GM18498 (cell line): ENCODE data around the gene SNAPC1.
"Not testable (repeated sequence)": the region's sequence is repeated elsewhere in the genome, so short reads cannot be mapped to it uniquely, and the experiment has no call there.

Source experiments
- ATAC-seq: cut with Tn5 transposase; IDR thresholded peaks from one replicate; pipeline ENCODE4 v1.9.1; 2021; ENCODE audit warnings: mild to moderate bottlenecking, moderate library complexity; ENCODE audit not compliant: unreplicated experiment

SNAPC1 gene, protein sequence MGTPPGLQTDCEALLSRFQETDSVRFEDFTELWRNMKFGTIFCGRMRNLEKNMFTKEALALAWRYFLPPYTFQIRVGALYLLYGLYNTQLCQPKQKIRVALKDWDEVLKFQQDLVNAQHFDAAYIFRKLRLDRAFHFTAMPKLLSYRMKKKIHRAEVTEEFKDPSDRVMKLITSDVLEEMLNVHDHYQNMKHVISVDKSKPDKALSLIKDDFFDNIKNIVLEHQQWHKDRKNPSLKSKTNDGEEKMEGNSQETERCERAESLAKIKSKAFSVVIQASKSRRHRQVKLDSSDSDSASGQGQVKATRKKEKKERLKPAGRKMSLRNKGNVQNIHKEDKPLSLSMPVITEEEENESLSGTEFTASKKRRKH

DNA sequence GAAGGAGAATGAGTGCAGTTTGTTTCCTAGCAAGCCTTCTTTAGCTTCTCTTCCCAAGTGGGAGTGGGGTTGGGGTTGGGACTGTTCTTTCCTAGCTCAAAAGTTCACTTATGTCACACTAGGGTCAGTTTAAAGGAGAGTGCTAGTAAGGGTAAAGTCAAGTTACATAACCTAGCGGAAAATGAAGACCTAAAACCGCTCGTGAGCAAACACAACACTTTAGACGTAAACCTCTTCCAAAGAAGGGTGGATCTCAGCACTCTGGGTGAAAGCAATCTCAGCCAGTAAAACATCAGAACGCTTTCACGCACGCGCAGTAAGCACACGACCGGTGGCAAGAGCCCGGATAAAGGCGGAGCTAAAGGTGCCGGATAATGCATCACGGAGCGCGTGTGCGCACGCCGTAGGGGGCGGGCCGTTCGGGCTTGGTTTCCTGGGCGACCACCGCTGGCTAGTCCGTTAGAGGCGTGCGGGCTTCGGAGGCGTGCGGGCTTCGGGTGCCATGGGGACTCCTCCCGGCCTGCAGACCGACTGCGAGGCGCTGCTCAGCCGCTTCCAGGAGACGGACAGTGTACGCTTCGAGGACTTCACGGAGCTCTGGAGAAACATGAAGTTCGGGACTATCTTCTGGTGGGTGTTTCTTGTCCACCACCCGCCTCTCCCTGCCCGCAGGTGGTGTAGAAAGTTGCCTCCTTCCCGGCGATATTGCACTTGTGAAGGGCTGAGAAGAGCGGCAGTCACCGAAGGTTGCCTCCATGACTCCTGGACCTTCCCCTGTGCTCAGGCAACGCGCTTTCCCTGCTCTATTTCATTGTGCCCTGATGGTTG is at the start of gene SNAPC1:
Gene SNAPC1 (plus strand): TSS at position 462 of the 828 bp plus-strand sequence. CDS start 41 bp downstream, at position 503.
- peak; percentile 99 for ATAC-seq

DNA sequence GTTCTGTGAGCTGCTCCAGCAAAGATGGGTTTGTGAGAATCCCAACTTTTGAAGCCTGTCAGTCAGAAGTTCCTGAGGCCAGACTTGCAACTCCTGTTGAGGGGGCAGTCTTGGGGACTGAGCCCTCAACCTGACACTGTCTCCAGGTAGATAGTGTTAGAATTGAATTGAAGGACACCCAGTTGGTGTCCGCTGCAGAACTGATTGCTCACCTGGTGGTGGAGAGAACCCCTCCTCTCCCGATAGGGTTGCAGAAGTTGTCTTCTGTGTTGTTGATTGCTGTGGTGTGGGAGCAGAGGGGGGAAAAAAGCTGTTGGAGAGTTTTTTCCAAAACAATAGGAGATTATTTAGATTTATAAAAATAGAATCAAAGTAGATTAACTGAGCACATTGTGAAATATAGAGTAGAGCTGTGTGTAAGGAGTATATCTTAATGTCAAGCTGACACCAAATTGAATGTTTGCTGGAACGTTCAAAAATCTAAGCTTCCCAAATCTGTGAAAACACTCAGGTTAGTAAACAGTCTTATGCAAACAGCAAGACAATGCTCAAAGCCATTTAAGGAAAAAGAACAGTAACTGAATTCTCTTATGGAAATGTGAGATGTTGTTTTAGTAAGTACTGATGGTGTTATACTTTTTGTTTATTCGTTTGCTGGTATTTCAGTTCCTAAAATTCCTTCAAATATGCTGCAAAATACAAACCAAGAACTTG is 48.3 kb upstream of the SNAPC1 start:
- ATAC-seq, result no peak

DNA sequence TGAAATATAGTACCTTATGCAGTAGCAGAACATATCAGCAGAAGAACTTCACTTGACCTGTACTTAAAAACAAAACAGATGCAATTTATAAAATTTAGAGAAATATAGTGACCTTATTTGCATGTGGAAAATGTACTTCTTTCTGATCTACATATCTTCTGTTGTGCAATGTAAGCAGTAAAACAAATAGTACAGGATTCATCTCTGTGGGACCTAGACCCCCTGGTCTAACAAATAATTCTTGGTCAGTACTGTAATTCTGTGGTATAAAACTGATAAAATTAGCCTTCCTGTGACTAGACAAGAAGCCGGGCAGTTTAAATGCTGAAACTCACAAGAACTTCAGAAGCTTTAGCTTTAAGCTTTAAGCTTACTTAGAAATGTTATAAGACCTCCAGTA is 45.3 kb upstream of the SNAPC1 start:
- ATAC-seq, result no peak

DNA sequence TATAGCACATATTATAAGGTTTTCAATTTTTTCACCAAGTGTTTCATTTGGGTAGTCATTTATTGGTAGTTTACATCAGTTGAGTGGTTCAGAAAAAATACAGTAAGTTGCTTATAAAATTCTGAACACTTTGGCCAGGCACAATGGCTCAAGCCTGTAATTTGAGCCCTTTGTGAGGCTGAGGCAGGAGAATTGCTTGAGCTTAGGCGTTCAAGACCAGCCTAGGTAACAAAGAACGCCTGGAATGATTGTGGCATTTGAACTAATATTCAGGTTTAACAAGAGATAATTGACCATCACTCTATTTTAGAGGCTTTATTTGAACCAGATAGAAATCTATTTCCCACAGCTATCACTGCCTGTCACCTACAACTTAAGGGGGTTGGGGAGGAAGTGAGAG is 44.2 kb upstream of the SNAPC1 start:
- no peak for ATAC-seq

DNA sequence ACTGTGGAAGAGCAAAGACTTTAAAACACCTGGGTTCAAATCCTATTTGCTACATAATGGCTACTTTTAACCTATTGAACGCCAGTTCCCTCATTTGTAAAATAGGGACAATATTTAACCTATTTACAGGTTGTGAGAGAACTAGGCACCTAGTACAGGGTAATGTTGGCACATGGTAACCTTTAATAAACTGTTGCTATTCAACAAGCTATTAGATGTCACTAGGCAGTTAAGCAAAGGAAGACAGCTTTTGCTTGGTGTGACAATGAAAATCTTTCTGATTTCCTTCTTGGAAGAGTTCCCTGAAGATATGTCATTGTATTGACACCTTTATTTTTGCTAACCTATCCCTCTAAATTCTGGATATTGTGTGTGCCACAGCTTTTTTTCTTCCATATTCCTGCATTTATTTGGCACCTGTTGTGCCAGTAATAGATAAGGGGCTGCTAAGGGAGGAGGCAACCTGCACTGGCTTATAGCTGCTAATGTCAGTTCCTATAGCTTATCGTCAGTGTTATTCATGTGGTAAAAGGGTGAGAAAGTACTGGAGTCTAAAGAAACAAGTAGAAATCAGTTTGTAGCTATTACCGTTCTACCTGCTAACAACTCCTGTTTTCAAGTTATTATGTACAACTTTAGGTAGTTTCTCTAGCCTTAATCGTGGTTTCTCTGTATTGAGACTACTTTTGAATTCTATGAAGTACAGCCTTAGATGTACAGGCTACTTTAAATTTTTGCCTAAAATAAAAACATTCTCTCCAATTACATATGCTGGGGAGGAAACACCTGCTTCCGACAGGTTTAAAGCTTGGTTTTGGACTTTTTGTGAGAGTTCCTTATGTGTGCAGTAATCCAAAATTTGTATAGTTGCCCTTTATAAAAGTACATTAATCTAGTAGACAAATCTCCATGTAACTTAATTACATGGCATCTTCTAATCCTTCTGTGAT is 42.6 kb upstream of the SNAPC1 start:
- peak; percentile 51 for ATAC-seq

DNA sequence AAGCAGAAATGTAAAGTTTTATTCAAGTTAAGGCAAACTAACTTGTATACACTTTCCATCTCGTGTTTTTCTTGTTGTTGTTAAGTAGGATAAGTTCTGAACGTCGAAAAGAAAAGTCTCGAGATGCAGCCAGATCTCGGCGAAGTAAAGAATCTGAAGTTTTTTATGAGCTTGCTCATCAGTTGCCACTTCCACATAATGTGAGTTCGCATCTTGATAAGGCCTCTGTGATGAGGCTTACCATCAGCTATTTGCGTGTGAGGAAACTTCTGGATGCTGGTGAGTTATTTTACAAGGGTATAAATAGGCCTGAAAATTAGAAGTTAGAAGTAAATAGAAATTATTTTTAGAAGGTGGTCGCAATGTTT is 41.9 kb upstream of the SNAPC1 start:
- no peak for ATAC-seq

DNA sequence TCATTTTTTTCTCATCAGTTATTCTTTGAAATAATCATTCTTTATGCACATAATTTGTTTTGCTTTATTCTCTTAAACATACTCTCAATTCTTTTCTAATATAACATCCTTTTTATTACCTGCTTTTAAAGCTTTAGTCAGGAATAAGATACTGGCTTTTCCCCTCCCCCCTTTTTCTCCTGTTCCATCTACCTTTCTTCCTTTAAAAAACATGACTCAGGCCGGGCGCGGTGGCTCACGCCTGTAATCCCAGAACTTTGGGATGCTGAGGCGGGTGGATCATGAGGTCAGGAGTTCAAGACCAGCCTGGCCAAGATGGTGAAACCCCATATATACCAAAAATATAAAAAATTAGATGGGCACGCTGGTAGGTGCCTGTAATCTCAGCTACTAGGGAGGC is 41.5 kb upstream of the SNAPC1 start:
- no peak for ATAC-seq

DNA sequence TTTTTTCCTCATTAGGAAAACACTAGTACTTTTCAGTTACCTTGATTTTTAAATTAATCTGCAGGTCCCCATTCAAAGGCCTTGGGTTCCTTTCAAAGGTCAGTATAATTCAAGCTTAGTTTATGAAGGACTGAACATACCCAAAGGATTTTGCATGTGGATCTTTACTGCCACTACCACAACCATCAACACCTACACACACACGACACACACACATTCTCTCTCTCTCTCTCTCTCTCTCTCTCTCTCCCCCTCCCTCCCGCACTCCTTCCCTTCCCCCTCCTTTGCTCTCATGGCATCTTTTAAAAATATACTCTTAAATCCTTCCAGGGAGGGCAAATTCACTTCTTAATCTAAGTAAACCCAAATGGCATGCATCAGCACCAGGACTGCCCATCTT is 38.1 kb upstream of the SNAPC1 start:
- ATAC-seq, result no peak

DNA sequence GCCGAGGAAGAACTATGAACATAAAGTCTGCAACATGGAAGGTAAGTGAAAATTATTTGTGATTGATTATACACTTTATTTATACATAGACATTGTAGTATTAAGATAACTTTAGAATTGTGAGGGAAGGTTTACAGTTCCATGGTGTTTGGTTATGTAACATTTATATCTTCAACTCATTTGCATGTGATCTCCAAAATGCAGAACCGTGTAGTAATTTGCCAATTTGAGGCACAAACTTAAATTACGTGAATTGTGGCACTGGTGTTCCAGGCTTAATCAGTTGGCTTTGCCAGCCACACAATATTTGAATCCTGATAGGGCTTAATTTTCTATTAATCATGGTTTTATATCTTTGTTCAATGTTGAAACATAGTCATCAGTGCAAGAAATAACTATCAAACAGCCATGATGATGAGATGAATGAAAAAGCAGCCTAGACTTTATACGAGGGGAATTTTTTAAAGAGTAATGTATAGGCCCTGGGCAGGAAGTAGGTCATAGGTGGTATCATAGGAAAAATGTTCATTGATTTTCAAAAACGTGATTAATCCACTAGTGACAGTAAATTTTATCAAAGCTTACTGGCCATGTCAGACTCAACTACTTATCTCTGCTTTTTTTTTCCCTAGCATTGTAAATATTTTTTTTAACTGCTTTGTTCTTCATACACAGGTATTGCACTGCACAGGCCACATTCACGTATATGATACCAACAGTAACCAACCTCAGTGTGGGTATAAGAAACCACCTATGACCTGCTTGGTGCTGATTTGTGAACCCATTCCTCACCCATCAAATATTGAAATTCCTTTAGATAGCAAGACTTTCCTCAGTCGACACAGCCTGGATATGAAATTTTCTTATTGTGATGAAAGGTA is 35.2 kb upstream of the SNAPC1 start:
- no peak for ATAC-seq

DNA sequence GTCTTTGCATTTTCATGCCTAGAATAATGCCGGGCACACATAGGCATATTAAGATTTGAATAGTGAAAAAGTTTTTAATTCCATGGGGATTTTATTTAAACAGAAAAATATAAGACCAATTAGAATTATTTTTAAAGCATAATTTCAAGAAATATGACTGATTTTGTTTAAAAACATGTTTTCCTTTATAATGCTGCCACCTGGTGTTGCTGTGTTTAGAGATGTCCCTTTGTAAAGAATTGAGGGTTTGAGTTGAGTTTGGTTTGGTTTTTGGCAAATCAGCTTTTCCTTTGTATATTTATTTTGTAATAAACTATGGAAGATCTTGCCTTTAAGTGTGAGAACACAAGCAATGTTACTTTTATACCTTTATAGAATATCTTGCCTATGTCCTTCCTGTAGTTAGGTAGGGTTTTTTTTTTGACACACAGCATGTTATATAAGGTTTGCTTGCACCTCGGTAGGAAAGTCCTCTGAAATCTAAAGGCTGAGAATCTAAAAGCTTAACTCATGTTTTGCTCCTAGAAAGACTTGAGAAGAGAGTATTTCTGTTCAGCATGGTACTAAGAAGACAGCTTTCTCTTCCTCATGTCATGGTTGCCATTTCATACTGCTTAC is 31.4 kb upstream of the SNAPC1 start:
- no peak for ATAC-seq

DNA sequence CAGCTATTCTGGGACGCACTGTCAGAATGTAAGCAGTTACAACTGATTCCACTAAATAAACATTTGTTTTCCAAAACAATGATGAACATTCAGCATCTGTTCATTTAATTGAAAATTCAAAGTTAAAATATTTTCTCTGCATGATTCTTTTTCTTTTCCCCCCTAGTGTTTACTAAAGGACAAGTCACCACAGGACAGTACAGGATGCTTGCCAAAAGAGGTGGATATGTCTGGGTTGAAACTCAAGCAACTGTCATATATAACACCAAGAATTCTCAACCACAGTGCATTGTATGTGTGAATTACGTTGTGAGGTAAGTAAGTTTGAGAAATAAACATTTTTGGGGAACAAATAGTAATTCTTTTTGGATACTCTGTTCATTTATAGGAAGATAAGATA is 28.2 kb upstream of the SNAPC1 start:
- no peak for ATAC-seq

DNA sequence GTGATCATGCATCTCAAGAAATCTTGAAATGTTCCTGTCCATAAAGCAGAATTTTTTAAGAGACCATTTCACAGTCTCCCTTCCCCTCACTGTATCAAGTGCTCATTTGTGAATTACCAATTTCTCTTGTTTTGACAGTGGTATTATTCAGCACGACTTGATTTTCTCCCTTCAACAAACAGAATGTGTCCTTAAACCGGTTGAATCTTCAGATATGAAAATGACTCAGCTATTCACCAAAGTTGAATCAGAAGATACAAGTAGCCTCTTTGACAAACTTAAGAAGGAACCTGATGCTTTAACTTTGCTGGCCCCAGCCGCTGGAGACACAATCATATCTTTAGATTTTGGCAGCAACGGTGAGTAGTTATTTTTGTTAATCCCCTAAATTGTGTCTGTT is 25.5 kb upstream of the SNAPC1 start:
- ATAC-seq, result no peak

DNA sequence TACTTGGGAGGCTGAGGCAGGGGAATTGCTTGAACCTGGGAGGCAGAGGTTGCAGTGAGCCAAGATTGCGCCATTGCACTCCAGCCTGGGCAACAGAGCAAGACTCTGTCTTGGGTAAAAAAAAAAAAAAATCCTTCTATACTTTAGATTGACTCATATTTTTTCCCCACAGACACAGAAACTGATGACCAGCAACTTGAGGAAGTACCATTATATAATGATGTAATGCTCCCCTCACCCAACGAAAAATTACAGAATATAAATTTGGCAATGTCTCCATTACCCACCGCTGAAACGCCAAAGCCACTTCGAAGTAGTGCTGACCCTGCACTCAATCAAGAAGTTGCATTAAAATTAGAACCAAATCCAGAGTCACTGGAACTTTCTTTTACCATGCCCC is 24.3 kb upstream of the SNAPC1 start:
- ATAC-seq, result no peak

DNA sequence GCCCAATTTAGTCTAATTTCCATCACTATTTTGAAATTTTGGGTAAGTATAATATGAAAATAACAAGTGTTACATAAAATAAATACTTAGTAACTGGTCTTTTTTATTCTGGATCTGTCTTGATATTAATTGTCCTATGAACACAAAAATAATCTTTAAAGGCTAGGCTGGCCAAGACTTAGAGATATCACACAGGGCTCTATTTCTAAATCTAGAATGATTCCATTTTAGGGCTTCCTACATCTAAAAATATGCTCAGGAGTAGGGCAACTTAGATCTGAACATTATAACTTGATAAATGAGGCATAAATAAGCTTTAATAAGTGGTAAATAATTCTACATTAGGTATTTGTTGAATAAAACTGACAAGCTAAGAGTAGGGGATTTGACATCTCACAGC is 23.1 kb upstream of the SNAPC1 start:
- no peak for ATAC-seq

DNA sequence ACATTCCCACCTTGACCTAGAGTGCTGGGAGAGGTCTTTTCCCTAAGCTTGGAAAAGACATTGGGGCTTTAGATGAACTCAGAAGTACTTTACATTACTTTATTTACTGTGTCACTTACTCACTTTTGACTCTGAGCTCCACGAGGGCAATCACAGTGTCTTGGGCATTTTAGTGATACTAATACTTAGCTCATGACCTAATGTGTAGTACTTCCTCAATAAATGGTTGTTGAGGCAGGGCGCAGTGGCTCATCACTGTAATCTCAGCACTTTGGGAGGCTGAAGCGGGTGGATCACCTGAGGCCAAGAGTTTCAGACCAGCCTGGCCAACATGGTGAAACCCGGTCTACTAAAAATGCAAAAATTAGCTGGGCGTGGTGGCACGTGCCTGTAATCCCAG is 19.8 kb upstream of the SNAPC1 start:
- no peak for ATAC-seq

DNA sequence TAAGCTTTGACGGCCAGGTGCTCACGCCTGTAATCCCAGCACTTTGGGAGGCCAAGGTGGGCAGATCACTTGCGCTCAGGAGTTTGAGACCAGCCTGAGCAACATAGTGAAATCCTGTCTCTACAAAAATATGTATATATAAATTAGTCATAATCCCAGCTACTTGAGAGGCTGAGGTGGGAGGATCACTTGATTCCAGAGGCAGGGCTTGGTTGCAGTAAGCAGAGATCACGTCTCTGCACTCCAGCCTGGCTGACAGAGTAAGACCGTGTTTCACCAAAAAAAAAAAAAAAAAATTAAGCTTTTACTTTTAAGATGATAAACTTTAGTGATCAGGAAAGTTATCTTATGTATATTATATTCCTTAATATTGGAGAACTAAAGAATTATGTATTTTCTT is 18.0 kb upstream of the SNAPC1 start:
- no peak for ATAC-seq

DNA sequence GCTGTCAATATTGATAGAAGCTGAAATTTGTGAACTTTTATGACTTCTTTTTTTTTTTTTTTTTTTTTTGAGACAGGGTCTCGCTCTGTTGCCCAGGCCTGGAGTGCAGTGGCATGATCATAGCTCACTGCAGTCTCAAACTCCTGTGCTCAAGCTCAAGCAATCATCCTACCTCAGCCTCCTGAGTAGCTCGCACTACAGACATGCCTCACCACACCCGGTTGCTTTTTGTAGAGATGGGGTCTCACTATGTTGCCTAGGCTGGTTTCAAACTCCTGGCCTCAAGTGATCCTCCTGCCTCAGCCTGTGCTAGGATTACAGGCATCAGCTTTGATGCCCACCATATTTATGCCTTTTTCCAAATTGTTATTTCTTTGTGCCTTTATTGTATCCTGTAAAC is 15.9 kb upstream of the SNAPC1 start:
- ATAC-seq, result not testable (repeated sequence)

DNA sequence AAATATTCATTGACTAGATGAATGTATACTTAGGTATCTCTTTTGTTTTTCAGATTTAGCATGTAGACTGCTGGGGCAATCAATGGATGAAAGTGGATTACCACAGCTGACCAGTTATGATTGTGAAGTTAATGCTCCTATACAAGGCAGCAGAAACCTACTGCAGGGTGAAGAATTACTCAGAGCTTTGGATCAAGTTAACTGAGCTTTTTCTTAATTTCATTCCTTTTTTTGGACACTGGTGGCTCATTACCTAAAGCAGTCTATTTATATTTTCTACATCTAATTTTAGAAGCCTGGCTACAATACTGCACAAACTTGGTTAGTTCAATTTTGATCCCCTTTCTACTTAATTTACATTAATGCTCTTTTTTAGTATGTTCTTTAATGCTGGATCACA is 15.3 kb upstream of the SNAPC1 start:
- ATAC-seq, result no peak

DNA sequence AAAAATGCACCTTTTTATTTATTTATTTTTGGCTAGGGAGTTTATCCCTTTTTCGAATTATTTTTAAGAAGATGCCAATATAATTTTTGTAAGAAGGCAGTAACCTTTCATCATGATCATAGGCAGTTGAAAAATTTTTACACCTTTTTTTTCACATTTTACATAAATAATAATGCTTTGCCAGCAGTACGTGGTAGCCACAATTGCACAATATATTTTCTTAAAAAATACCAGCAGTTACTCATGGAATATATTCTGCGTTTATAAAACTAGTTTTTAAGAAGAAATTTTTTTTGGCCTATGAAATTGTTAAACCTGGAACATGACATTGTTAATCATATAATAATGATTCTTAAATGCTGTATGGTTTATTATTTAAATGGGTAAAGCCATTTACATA is 14.9 kb upstream of the SNAPC1 start:
- no peak for ATAC-seq
